NCI-H526 treated with DMSO at 0.1 percent for 48 hours (cell line): ENCODE measurements around the gene SPTBN2.

Experiments used
- DNase-seq: peaks from one replicate; lab custom pipeline; 2025; lab: John Stamatoyannopoulos, UW

SPTBN2 gene

DNA sequence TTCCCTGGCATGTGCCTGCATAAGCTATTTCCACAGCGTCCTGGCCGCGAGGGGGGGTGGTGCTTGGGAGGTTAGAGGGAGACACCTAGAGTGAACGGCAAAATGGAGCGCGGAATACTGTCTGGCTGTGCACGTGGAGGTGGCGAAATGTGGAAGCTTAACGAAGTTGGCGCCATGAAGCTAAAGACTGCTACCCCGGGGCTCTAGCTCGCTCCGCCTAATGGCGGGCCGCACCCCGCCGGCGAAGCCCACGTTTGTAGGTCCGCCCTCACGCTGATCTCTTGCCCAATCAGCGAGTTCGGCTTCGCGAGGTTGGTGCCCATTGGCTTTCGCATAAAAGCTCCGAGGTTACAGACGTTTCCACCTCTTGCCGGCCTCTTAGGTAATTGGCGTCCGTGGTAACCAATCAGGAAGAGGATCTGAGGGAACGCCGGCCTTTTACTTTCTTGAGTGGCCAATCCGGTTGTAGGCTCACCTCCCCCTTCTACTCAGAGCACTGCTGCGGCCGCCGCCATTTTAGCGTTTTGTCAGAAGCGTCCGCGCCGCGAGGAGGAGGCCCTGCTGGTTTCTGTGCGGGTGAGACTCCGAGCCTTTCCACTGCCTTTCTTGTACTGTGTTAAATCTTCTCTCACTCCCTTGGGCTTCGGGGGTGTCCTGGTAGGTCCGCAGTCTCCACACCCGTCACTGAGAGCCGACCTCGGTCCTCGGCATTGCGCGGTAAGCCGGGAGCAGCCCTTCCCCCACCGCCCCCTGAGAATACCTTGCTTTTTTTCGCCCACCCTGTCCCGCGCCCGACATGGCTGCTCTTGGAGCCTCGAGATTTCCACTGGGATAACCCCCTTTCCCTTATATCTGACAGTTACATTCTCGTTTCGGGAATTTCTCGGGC, 90.6 kb downstream of the SPTBN2 start, which contains the start of gene RBM4:
Gene RBM4 (plus strand): TSS at position 527 of the 889 bp plus-strand sequence. CDS start 1,009 bp downstream, outside the sequence.
- peak; percentile 99 for DNase-seq

DNA sequence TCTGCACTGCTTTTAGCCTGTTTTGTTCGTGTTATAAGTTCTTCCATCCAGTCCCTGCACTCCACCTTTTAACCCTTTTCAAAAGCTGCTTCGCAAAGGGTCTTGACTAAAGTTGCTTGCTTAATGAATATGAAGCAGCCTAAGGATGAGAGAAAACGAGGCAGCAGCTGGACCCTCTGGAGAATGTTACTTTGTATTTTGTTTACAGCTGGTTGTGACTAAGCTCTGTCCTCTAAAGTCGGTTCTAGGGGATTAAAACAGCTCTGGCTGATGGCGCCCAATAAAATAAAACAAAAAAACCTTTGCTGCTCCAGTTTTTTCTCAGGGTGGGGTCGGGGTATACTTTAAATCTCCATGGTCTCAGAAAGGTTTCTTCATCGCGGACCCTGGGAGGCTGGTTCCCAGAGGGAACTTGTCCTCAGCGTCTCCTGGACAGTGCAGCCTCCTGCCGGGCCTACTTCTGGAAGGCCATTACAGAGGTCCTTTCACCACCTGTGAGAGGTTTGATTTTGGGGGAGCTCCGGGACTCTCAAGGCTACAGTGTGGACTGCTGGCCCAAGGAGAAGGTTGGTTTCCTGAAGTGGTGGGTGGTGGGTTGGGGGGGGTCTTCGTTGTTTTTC, 91.3 kb downstream of the SPTBN2 start:
- DNase-seq, result no peak

DNA sequence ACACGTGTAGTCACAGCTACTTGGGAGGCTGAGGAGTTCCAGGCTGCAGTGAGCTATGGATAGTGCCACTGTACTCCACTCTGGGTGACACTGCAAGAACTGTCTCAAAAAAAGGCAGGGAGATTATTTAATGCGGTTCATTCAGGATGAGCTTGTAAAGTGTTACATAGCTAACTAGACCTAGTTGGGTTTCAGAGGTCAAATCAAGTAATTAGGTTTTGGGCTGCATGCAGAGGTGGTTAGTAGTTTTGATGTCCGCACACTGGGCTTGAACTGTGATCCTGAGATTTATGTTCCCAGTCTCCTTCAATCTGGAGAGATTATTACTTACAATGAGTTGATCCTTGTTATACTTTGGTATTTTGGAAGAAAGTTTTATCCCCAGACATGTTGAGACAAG, 92.6 kb downstream of the SPTBN2 start:
- no peak for DNase-seq
